ENCODE measurements around the gene KCNAB1. TPM values are rescaled to one million over a fixed set of nuclear protein-coding genes. Genes with fewer than 3 reads are reported as not detected.

KCNAB1 gene
- total RNA-seq, 1 experiment from 2014 or later, result not detected

GRCh38 chr3:156107504-156107903, 12.9 kb upstream of the KCNAB1 start:
- no TSS peak for BruUV-seq (replicated peaks)
- POLR2A ChIA-PET (ENCODE audit: unreplicated experiment), result no interaction called here

GRCh38 chr3:156108616-156109015, 11.8 kb upstream of the KCNAB1 start:
- no peak overlapping the region for H3K4me3 ChIP-seq (ENCODE audit: low read length)
- no TSS peak for BruUV-seq (replicated peaks)
- ChIA-PET CTCF (no interaction called here), POLR2A (ENCODE audit: unreplicated experiment) (no interaction called here)
- intact Hi-C loops (cut with micrococcal nuclease), result no loop called here
- no peaks in the 10 kb centered on the region for H4K20me1 ChIP-seq (ENCODE audit: low read length)
- no peak for TF ChIP-seq CTCF (conservative IDR thresholded peaks at IDR 0.05; ENCODE audit: low read depth, low read length)
- TF ChIP-seq EZH2 (IDR thresholded peaks at IDR 0.05; ENCODE audit: low read length, unreplicated experiment), result no peak
- TF ChIP-seq EZH2phosphoT487 (IDR thresholded peaks at IDR 0.05; ENCODE audit: borderline replicate concordance, low read length), result no peak
- H3F3A ChIP-seq (ENCODE audit: low read length, unreplicated experiment), result no peaks in the 10 kb centered on the region
- H3K27me3 ChIP-seq (ENCODE audit: low read length), result peaks cover 64% of the 10 kb centered on the region
- no peak for ATAC-seq
- no peaks in the 10 kb centered on the region for H3K9me3 ChIP-seq (ENCODE audit: low read length)
- H3K4me1 ChIP-seq (ENCODE audit: insufficient read depth, low read length), result no peaks in the 10 kb centered on the region
- H3K27ac ChIP-seq (ENCODE audit: low read length), result no peak overlapping the region
- H3K9ac ChIP-seq (ENCODE audit: low read length), result no peak overlapping the region
- no peak overlapping the region for H2AFZ ChIP-seq (ENCODE audit: low read length)
- no peaks in the 10 kb centered on the region for H3K36me3 ChIP-seq (ENCODE audit: low read depth, low read length)
- H3K79me2 ChIP-seq (ENCODE audit: low read length), result no peaks in the 10 kb centered on the region
- DNase-seq, result no peak
- no peaks in the 10 kb centered on the region for H3K9me2 ChIP-seq (replicated peaks; ENCODE audit: low read length)
- H3K4me2 ChIP-seq (ENCODE audit: low read length), result no peak overlapping the region

More at GRCh38 chr3:156107504-156107903, 12.9 kb upstream of the KCNAB1 start:
- TF ChIP-seq EZH2phosphoT487 (IDR thresholded peaks at IDR 0.05; ENCODE audit: borderline replicate concordance, low read length) (no peak), EZH2 (IDR thresholded peaks at IDR 0.05; ENCODE audit: low read length, unreplicated experiment) (no peak), CTCF (conservative IDR thresholded peaks at IDR 0.05; ENCODE audit: low read depth, low read length) (no peak)
- DNase-seq (no peak), ATAC-seq (no peak)
- Histone ChIP-seq H3F3A (ENCODE audit: low read length, unreplicated experiment) (no peaks in the 10 kb centered on the region), H3K36me3 (ENCODE audit: low read depth, low read length) (no peaks in the 10 kb centered on the region), H2AFZ (ENCODE audit: low read length) (no peak overlapping the region), H3K27ac (ENCODE audit: low read length) (no peak overlapping the region), H4K20me1 (ENCODE audit: low read length) (no peaks in the 10 kb centered on the region), H3K27me3 (ENCODE audit: low read length) (peaks cover 64% of the 10 kb centered on the region), H3K4me2 (ENCODE audit: low read length) (no peak overlapping the region), H3K79me2 (ENCODE audit: low read length) (no peaks in the 10 kb centered on the region), H3K9me3 (ENCODE audit: low read length) (no peaks in the 10 kb centered on the region), H3K9me2 (replicated peaks; ENCODE audit: low read length) (no peaks in the 10 kb centered on the region), H3K4me1 (ENCODE audit: insufficient read depth, low read length) (no peaks in the 10 kb centered on the region), H3K4me3 (ENCODE audit: low read length) (no peak overlapping the region), H3K9ac (ENCODE audit: low read length) (no peak overlapping the region)
- intact Hi-C loops (cut with micrococcal nuclease), result no loop called here
- CTCF ChIA-PET, result no interaction called here

- H3K27ac ChIP-seq (ENCODE audit: low read length), result no peak overlapping the region
- no peaks in the 10 kb centered on the region for H3K9me3 ChIP-seq (ENCODE audit: low read length)
- H3K36me3 ChIP-seq (ENCODE audit: low read depth, low read length), result no peaks in the 10 kb centered on the region
- no peak overlapping the region for H2AFZ ChIP-seq (ENCODE audit: low read length)
- ChIA-PET POLR2A (ENCODE audit: unreplicated experiment) (no interaction called here), CTCF (no interaction called here)
- no peaks in the 10 kb centered on the region for H3K4me1 ChIP-seq (ENCODE audit: insufficient read depth, low read length)
- no TSS peak for BruUV-seq (replicated peaks)
- H3K9me2 ChIP-seq (replicated peaks; ENCODE audit: low read length), result no peaks in the 10 kb centered on the region
- no peaks in the 10 kb centered on the region for H3K79me2 ChIP-seq (ENCODE audit: low read length)
- no peak overlapping the region for H3K4me3 ChIP-seq (ENCODE audit: low read length)
- H3K27me3 ChIP-seq (ENCODE audit: low read length), result peaks cover 75% of the 10 kb centered on the region
- ATAC-seq, result no peak
- no peak overlapping the region for H3K4me2 ChIP-seq (ENCODE audit: low read length)
- no peak overlapping the region for H3K9ac ChIP-seq (ENCODE audit: low read length)
- intact Hi-C loops (cut with micrococcal nuclease), result no loop called here
- TF ChIP-seq EZH2 (IDR thresholded peaks at IDR 0.05; ENCODE audit: low read length, unreplicated experiment), result no peak
- no peak for TF ChIP-seq EZH2phosphoT487 (IDR thresholded peaks at IDR 0.05; ENCODE audit: borderline replicate concordance, low read length)
- TF ChIP-seq CTCF (conservative IDR thresholded peaks at IDR 0.05; ENCODE audit: low read depth, low read length), result no peak
- no peaks in the 10 kb centered on the region for H3F3A ChIP-seq (ENCODE audit: low read length, unreplicated experiment)
- DNase-seq, result no peak
- no peaks in the 10 kb centered on the region for H4K20me1 ChIP-seq (ENCODE audit: low read length)
Observed at GRCh38 chr3:156109989-156110388, 10.4 kb upstream of the KCNAB1 start.

Data from PC-3 (cell line).